HG02973 (cell line): Measurements from ENCODE around the gene DEFB116.
"Not testable (repeated sequence)": the region's sequence is repeated elsewhere in the genome, so short reads cannot be mapped to it uniquely, and the experiment has no call there.

Experiments used
- ATAC-seq: cut with Tn5 transposase; IDR thresholded peaks from one replicate; pipeline ENCODE4 v1.9.1; 2021; ENCODE audit warnings: moderate library complexity; ENCODE audit not compliant: unreplicated experiment

Gene DEFB116, protein sequence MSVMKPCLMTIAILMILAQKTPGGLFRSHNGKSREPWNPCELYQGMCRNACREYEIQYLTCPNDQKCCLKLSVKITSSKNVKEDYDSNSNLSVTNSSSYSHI

DNA sequence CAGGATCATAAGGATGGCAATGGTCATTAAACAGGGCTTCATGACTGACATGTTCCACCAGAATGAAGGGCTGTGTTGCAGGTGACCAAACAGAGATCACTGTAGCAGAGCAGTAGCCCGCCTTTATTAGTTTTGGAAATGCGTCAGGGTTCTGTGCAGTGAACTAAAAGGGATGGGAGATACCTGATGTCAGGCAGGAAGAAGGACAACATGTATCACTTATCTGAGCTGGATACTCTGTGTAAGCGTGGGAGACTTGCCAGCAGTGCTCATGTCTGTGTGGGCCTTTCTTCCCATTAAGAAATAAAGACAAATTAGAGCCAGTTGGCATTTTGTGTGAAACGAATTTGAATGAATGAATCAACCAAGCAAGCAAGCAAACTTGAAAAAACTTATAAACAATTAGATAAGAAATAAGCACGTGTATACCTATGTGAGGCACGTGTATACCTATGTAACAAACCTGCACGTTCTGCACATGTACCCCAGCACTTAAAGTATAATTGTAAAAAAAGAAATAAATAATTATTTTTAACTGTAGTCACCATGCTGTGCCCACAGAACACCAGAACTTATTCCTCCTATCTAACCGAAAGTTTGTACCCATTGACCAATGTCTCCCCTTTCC is at the start of gene DEFB116:
DEFB116 (minus strand) TSS at position 51 of the 628 bp plus-strand sequence; CDS start at position 51, 0 bp downstream.
- no peak for ATAC-seq

DNA sequence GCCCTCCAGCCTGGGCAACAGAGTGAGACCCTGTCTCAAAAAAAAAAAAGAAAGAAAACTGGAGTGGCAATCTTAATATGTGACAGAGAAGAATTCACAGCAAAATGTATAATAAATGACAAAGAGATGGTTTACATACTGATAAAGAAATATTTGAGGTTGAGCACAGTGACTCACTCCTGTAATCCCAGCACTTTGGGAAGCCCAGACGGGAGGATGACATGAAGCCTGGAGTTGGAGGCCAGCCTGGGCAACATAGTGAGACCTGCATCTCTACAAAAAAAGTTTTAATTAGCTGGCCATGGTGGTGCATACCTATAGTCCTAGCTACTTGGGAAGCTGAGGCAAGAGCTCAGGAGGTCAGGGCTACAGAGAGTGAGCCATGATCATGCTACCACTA is 47.6 kb upstream of the DEFB116 start:
- no peak for ATAC-seq

DNA sequence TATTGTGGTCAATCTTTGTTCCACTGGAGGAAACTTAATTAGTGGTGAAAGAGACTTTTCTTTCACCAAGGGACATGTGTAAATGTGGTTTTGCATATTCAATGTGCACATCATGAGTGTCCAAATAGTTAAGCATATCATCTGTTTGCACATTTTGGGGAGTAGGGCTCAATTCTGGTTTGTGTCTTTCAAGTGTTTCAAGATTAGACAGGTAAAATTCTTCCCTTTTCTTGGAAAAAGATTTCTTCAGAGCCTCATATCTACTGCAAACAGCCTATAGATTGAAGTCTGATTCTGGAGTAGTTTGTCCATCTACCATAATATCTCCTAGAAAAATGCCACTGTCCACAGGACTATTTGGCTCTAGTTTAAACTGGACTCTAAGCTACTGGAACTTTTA is 33.1 kb upstream of the DEFB116 start:
- ATAC-seq: no peak

DNA sequence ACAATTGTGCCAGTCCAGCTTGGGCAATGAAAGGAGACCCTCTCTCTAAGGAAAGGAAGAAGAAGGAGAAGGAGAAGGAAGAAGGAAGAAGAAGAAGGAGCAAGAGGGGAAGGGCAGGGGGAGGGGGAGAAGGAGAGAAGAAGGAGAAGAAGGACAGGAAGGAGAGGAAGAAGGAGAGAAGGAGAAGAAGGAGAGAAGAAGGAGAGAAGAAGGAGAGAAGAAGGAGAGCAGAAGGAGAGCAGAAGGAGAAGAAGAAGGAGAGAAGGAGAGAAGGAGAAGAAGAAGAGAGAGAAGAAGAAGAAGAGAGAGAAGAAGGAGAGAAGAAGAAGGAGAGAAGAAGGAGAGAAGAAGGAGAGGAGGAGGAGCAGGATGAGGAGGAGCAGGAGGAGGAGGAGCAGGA is 22.5 kb upstream of the DEFB116 start:
- no peak for ATAC-seq

DNA sequence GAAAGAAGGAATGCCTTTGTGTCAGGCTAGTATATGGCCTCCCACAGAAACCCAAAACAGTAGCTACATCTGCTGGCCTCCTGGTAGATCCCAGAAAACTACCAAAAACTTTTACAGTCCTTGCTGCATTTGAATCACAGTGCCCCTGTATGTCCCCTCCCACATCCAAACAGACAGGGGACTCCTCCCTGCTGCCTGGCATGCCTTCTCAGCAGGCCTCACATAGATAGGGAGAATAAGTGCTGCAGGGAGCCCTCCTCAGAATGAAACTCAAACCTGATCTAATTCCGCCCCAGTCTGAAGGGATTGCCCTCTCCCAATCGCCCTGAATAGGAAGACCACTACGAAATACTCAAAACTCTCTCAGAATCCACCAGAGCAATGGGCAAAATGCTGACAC is 14.1 kb upstream of the DEFB116 start:
- ATAC-seq: no peak

DNA sequence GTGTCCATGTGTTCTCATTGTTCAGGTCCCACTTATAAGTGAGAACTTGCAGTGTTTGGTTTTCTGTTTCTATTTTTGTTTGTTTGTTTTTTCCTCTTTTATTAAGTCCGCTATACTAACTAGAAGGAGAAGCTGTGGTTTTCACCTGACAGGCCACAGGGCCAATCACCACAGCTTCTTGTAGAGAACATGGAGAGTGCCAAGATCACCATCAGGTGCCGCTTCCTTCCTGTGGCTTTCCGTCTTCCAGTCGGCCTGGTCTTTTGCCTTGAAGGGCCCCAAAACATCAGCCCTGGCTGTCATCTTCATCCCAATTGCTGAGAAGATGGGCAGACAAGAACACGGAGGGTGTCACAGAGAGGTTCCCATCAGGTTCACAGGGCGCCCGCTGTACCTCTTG is 23.4 kb downstream of the DEFB116 start:
- ATAC-seq: not testable (repeated sequence)

DNA sequence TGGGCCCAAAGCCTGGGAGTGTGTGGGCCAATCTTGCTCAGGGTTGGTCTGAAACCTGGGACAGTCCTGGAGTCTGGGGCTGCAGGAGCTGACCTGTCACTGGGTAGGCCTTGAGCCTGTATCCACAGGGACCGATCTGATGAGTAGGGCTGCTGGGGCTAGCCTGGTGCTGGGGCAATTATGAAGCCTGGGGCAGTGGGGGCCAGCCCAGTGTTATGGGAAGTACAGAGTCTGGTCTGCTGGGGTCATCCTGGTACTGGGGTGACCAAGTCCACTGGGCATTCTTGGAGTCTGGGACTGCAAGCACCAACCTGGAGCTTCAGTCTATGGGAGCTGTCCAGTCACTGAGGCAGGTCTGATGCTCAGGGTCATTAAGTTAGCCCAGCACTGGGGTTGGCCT is 30.2 kb downstream of the DEFB116 start:
- no peak for ATAC-seq

DNA sequence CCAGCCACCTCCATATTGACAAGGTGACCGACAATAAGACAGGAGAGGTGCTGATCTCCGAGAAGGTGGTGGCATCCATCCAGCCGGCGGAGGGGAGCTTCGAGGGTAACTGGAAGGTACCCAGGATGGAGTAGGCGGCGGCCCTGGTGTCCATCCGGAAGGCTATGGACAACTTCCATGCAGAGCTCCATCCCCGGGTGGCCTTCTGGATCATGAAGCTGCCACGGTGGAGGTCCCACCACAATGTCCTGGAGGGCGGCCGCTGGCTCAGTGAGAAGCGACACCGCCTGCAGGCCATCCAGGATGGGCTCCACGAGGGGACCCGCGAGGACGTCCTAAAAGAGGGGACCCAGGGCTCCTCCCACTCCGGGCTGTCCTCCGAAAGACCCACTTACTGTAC is 33.9 kb downstream of the DEFB116 start:
- no peak for ATAC-seq

DNA sequence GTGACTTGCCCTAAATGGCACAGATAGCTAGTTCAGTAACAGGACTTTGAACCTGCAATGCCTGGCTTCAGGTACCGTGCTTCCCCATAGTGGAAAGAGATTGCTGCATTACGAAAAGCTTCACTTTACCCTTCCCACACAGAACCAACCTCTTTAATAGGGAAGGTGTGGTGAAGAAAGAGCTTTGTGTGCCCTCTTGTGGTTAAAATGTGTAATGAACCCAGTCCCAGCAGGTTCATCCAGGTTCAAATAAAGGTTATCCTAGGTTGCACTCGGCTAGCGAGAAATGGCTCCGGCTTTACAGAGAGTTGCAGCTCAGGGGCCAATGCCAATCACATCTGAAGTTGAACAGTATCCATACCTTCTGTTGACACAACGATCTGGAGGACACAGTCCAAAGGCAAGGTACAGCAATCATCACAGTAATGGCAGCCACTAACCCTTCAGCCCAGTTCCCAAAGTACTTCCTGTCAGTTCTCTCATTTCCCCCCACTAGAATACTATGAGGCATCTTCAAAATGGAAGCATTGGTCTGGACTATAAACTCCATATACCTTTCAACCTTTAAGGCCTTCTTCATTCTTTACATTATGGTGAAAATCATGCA is 48.0 kb downstream of the DEFB116 start:
- ATAC-seq: no peak

DNA sequence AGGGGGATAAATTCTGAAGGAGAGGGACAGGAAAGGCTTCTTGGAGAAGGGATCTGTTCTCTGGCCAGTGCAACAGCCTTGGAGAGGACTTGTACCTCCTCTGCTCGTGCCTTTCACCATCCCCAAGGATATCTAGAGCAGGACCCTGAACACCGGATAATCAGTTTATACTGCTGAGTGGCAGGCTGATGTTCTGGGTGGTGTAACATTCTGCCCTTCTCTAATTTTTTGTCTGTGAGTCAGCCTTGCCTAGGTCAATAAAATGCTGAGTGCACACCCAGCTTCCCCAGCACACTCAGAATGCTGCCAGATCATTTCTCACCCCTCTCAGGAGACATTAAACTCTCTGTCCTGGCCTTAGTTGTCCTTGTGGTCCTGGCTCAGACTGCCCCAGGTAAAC is 51.0 kb downstream of the DEFB116 start, which contains the start of gene DEFB115:
DEFB115 (plus strand) TSS at position 301 of the 400 bp plus-strand sequence; CDS start at position 301, 0 bp downstream.
- no peak for ATAC-seq

DNA sequence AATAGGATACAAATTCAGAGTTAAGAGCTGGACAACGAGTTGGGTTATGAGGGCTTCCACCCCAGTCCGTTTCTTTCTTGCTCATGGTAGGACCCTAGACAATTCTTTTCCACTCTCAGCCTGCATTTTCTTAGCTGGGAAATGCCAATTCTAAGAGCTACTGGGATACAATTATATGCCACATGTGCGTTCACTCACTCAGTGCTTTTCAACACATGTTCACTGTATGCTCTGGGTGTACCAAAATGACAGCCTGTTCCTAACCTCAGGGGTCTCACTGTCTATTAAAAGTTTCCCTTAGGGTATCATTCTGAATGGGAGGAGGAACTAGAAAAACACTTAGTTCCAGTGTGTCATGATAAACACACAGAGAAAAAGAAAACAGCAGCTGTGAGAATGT is 51.4 kb downstream of the DEFB116 start:
- no peak for ATAC-seq
